ENCODE measurements around the gene CENPB. TPM values are rescaled to one million over a fixed set of nuclear protein-coding genes. Genes with fewer than 3 reads are reported as not detected.

The CENPB gene
- total and polyA plus RNA-seq, 2 of the 4 experiments (the other 2 are of a cell fraction), result 45.7 to 59.1 TPM

- peaks cover 68% of the 10 kb centered on the region for H3K36me3 ChIP-seq (ENCODE audit: control insufficient read depth, insufficient read depth, low read length)
Measured at GRCh38 chr20:3800878-3801260, 14.3 kb upstream of the CENPB start.

More at GRCh38 chr20:3800878-3801260, 14.3 kb upstream of the CENPB start:
- Histone ChIP-seq H3K4me3 (ENCODE audit: insufficient read depth, low read depth, low read length) (no peak overlapping the region), H2BK15ac (ENCODE audit: low read depth, low read length) (no peak overlapping the region), H2AFZ (replicated peaks; ENCODE audit: low read length, poor library complexity) (no peak overlapping the region), H3K9me1 (ENCODE audit: insufficient read depth, low read length) (peaks cover 33% of the 10 kb centered on the region), H3K79me1 (ENCODE audit: low read depth in 1 of 2, low read length in 2 of 2) (peaks cover 43 to 91% of the 10 kb centered on the region in 2 experiments), H3K18ac (ENCODE audit: low read depth, low read length) (no peak overlapping the region), H3K9ac (ENCODE audit: low read depth, low read length) (no peak overlapping the region), H2BK5ac (ENCODE audit: low read depth, low read length, poor library complexity, severe bottlenecking) (no peak overlapping the region), H3K56ac (ENCODE audit: extremely low read depth, insufficient read depth, low read length) (no peak overlapping the region), H4K20me1 (ENCODE audit: insufficient read depth, low read length) (no peaks in the 10 kb centered on the region), H4K5ac (ENCODE audit: low read depth, low read length) (no peak overlapping the region), H2BK20ac (ENCODE audit: low read depth, low read length) (no peak overlapping the region), H3K23ac (ENCODE audit: low read depth, low read length) (no peak overlapping the region), H4K91ac (ENCODE audit: insufficient read depth, low read depth, low read length) (no peak overlapping the region), H3K4me1 (ENCODE audit: control insufficient read depth, insufficient read depth, low read length) (peaks cover 31% of the 10 kb centered on the region), H3K9me3 (ENCODE audit: control insufficient read depth, insufficient read depth, low read length) (no peaks in the 10 kb centered on the region), H3K4ac (ENCODE audit: low read depth, low read length) (no peak overlapping the region), H2AK9ac (replicated peaks; ENCODE audit: low read depth, low read length, poor library complexity) (peak overlapping the region; percentile 48), H3K14ac (replicated peaks; ENCODE audit: low read depth, low read length) (no peak overlapping the region), H2BK120ac (ENCODE audit: low read depth, low read length) (no peak overlapping the region), H3K4me2 (ENCODE audit: low read depth, low read length) (no peak overlapping the region), H3K27ac (ENCODE audit: insufficient read depth, low read length) (no peak overlapping the region), H3K27me3 (ENCODE audit: control insufficient read depth, insufficient read depth, low read length) (no peaks in the 10 kb centered on the region), H2AK5ac (ENCODE audit: low read depth, low read length) (no peak overlapping the region), H4K8ac (ENCODE audit: low read depth in 2 of 2, low read length in 2 of 2) (no peak overlapping the region)
- no peak for DNase-seq
- intact Hi-C loops (cut with micrococcal nuclease), result no loop called here
- ATAC-seq (ENCODE audit: low read depth), result no peak
- in situ Hi-C loops (cut with MboI; ENCODE audit: low sequenced_read_pairs), result no loop called here
- 100% methylated on average over 3 of the region's 8 CpGs; no CpG with 5 or more reads in 1 of the 2 experiments for WGBS, 2 experiments (ENCODE audit: extremely low coverage in 2 of 2, insufficient read length in 1 of 2)
- BruUV-seq (replicated peaks), result no TSS peak
- CTCF ChIA-PET, result no interaction called here
- dilution Hi-C loops (cut with HindIII; ENCODE audit: low sequenced_read_pairs, unreplicated experiment), result no loop called here
- TF ChIP-seq RFX5 (IDR thresholded peaks at IDR 0.05; ENCODE audit: low read depth, low read length) (no peak), NFE2L2 (IDR thresholded peaks at IDR 0.05; ENCODE audit: low read depth, low read length) (no peak), RCOR1 (IDR thresholded peaks at IDR 0.05; ENCODE audit: insufficient replicate concordance, low read length) (no peak), CHD1 (IDR thresholded peaks at IDR 0.05; ENCODE audit: low read depth, low read length) (no peak), CTCF (conservative IDR thresholded peaks at IDR 0.05; ENCODE audit: low read depth, low read length) (no peak), MXI1 (IDR thresholded peaks at IDR 0.05; ENCODE audit: borderline replicate concordance, low read depth, low read length) (no peak), POLR2A (IDR thresholded peaks at IDR 0.05; ENCODE audit: low read depth, low read length) (no peak), USF2 (IDR thresholded peaks at IDR 0.05; ENCODE audit: low read depth, low read length) (no peak), MAFK (IDR thresholded peaks at IDR 0.05; ENCODE audit: low read depth, low read length) (no peak), FOS (IDR thresholded peaks at IDR 0.05; ENCODE audit: low read depth, low read length) (no peak), CEBPB (IDR thresholded peaks at IDR 0.05; ENCODE audit: low read depth, low read length) (no peak), BHLHE40 (IDR thresholded peaks at IDR 0.05; ENCODE audit: low read depth, low read length) (no peak)
- TF ChIP-seq, protein P1, sequence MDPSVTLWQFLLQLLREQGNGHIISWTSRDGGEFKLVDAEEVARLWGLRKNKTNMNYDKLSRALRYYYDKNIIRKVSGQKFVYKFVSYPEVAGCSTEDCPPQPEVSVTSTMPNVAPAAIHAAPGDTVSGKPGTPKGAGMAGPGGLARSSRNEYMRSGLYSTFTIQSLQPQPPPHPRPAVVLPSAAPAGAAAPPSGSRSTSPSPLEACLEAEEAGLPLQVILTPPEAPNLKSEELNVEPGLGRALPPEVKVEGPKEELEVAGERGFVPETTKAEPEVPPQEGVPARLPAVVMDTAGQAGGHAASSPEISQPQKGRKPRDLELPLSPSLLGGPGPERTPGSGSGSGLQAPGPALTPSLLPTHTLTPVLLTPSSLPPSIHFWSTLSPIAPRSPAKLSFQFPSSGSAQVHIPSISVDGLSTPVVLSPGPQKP (IDR thresholded peaks at IDR 0.05; ENCODE audit: borderline replicate concordance, low read depth, low read length), result no peak
- POLR2A ChIA-PET (ENCODE audit: unreplicated experiment), result no interaction called here

All from IMR-90 (cell line).